ENCODE data around the gene FOXO3. TPM values are rescaled to one million over a fixed set of nuclear protein-coding genes. Genes with fewer than 3 reads are reported as not detected.

The FOXO3 gene
- total and polyA plus RNA-seq, 2 of the 8 experiments (the other 6 are each of a cell fraction or from before 2014, with no cell fraction given): 13.1 to 19.3 TPM

GRCh38 chr6:108677357-108677756 is 116.6 kb downstream of the FOXO3 start (continued):
- TF ChIP-seq EGR1 (IDR thresholded peaks at IDR 0.05; ENCODE audit: borderline replicate concordance, low read depth, low read length) (no peak), PHF8 (conservative IDR thresholded peaks at IDR 0.05; ENCODE audit: low read depth, low read length) (no peak), MAFK (IDR thresholded peaks at IDR 0.05; ENCODE audit: low read depth, low read length) (no peak), SAP30 (IDR thresholded peaks at IDR 0.05; ENCODE audit: insufficient read depth, insufficient replicate concordance, low read length) (no peak), SP4 (IDR thresholded peaks at IDR 0.05; ENCODE audit: low read length) (no peak), BACH1 (IDR thresholded peaks at IDR 0.05; ENCODE audit: low read length) (no peak)
